Measurements from ENCODE around the gene HERC2.

DNA sequence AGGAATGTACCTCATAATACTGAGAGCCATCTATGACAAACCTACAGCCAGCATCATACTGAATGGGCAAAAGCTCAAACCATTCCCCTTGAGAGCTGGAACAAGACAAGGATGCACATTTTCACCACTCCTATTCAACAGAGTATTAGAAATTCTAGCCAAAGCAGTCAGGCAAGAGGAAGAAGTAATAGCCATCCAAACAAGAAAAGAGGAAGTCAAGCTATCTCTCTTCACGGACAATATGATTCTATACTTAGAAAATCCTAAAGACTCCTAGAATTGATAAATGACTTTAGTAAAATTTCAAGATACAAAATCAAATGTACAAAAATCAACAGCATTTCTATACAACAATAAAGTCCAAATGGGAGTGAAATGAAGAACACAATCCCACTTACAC lies 253.0 kb downstream of the HERC2 start:
- no peak for TF ChIP-seq CTCF (IDR thresholded peaks at IDR 0.05)
- TF ChIP-seq POLR2A (IDR thresholded peaks at IDR 0.05): no peak
